ENCODE results near the gene GIN1. TPM values are rescaled to one million over a fixed set of nuclear protein-coding genes. Genes with fewer than 3 reads are reported as not detected.

Gene GIN1
- total RNA-seq, 1 donor from 2014 or later, result 5.0 TPM

DNA sequence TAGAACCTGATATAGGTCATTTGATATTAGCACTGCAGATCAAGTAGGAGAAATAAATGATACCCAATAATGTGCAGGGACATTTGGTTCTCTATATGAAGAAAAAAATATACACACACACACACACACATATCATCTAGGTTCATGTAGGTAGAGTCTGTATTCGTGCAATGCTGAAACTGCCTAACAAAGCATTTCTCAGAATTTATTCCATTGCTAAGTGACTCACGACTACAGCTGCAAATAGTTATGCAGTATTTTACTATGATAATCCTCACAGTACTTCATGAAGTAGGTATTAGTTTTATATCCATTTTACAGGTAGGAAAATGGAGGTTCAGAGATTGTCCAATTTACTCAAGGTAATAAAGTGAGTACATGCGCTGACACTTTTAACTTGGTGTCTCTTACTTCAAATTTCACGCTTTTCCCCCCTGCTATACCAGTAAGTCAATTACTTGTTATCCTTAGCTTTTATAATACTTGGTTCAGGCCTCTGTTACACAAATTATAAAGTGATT lies 2.4 kb downstream of the GIN1 start:
- DNase-seq (ENCODE audit: low read depth) (no peak), FAIRE-seq (no peak)
- no peaks in the 10 kb centered on the region for H3K36me3 ChIP-seq (ENCODE audit: control insufficient read depth, insufficient read depth, low read length)
- TF ChIP-seq, protein P1, sequence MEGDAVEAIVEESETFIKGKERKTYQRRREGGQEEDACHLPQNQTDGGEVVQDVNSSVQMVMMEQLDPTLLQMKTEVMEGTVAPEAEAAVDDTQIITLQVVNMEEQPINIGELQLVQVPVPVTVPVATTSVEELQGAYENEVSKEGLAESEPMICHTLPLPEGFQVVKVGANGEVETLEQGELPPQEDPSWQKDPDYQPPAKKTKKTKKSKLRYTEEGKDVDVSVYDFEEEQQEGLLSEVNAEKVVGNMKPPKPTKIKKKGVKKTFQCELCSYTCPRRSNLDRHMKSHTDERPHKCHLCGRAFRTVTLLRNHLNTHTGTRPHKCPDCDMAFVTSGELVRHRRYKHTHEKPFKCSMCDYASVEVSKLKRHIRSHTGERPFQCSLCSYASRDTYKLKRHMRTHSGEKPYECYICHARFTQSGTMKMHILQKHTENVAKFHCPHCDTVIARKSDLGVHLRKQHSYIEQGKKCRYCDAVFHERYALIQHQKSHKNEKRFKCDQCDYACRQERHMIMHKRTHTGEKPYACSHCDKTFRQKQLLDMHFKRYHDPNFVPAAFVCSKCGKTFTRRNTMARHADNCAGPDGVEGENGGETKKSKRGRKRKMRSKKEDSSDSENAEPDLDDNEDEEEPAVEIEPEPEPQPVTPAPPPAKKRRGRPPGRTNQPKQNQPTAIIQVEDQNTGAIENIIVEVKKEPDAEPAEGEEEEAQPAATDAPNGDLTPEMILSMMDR (IDR thresholded peaks at IDR 0.05; ENCODE audit: insufficient read depth, low read length, severe bottlenecking), result no peak
- H3K27me3 ChIP-seq (ENCODE audit: control insufficient read depth, insufficient read depth, low read length), result no peaks in the 10 kb centered on the region
- H3K4me3 ChIP-seq (ENCODE audit: low read depth, low read length), result no peak overlapping the region

GRCh38 chr5:103114440-103114839 lies 5.5 kb downstream of the GIN1 start:
- no peak overlapping the region for H3K4me3 ChIP-seq (ENCODE audit: low read depth, low read length)
- TF ChIP-seq, protein P1 (IDR thresholded peaks at IDR 0.05; ENCODE audit: insufficient read depth, low read length, severe bottlenecking), result no peak
- FAIRE-seq, result no peak

DNA sequence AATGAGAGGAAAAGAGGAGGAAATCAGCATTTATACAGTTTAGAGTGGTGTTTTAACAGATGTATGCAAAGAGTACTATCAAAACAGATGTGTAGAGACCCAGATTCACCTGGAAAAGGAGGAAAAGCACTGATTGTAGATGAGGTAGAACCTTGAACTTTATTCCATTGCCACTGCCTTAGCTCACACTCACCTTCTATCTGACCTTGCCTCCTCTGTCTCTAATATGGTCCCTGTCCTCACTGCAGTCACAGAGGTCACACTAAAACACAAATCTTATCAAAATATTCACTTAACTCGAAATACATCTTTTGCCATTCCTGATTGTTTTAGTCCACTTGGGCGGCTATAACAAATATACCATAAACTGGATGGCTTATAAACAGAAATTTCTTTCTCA lies 7.0 kb downstream of the GIN1 start:
- H3K4me3 ChIP-seq (ENCODE audit: low read depth, low read length), result no peak overlapping the region
- DNase-seq (ENCODE audit: low read depth) (no peak), FAIRE-seq (no peak)
- TF ChIP-seq, protein P1 (IDR thresholded peaks at IDR 0.05; ENCODE audit: insufficient read depth, low read length, severe bottlenecking), result no peak
- H3K36me3 ChIP-seq (ENCODE audit: control insufficient read depth, insufficient read depth, low read length), result no peaks in the 10 kb centered on the region
- no peaks in the 10 kb centered on the region for H3K27me3 ChIP-seq (ENCODE audit: control insufficient read depth, insufficient read depth, low read length)

More at GRCh38 chr5:103114440-103114839, 5.5 kb downstream of the GIN1 start:
- Histone ChIP-seq H3K27me3 (ENCODE audit: control insufficient read depth, insufficient read depth, low read length) (no peaks in the 10 kb centered on the region), H3K36me3 (ENCODE audit: control insufficient read depth, insufficient read depth, low read length) (no peaks in the 10 kb centered on the region)
- no peak for DNase-seq (ENCODE audit: low read depth)

GRCh38 chr5:103111468-103111867 lies 8.5 kb downstream of the GIN1 start:
- no peaks in the 10 kb centered on the region for H3K27me3 ChIP-seq (ENCODE audit: control insufficient read depth, insufficient read depth, low read length)
- TF ChIP-seq, protein P1 (IDR thresholded peaks at IDR 0.05; ENCODE audit: insufficient read depth, low read length, severe bottlenecking), result no peak
- H3K36me3 ChIP-seq (ENCODE audit: control insufficient read depth, insufficient read depth, low read length), result no peaks in the 10 kb centered on the region
- H3K4me3 ChIP-seq (ENCODE audit: low read depth, low read length), result no peak overlapping the region
- FAIRE-seq (no peak), DNase-seq (ENCODE audit: low read depth) (no peak)

DNA sequence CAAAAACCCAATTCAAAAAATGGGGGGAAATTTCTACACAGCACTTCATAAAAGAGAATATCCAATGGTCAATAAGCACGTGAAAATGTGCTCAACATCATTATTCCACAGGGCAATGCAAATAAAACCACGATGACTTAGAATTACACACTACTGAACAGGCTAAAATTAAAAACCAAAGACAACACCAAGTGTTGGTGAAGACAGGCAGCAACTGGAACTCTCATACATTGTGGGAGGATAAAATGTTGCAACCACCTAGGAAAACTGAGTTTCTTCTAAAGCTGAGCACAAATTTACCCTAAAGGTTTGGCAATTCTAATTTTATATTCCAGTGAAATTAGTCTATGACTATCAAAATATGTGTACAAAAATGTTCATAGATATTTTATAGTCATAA lies 9.5 kb downstream of the GIN1 start:
- FAIRE-seq (no peak), DNase-seq (ENCODE audit: low read depth) (no peak)
- Histone ChIP-seq H3K27me3 (ENCODE audit: control insufficient read depth, insufficient read depth, low read length) (no peaks in the 10 kb centered on the region), H3K4me3 (ENCODE audit: low read depth, low read length) (no peak overlapping the region), H3K36me3 (ENCODE audit: control insufficient read depth, insufficient read depth, low read length) (no peaks in the 10 kb centered on the region)
- TF ChIP-seq, protein P1 (IDR thresholded peaks at IDR 0.05; ENCODE audit: insufficient read depth, low read length, severe bottlenecking), result no peak

DNA sequence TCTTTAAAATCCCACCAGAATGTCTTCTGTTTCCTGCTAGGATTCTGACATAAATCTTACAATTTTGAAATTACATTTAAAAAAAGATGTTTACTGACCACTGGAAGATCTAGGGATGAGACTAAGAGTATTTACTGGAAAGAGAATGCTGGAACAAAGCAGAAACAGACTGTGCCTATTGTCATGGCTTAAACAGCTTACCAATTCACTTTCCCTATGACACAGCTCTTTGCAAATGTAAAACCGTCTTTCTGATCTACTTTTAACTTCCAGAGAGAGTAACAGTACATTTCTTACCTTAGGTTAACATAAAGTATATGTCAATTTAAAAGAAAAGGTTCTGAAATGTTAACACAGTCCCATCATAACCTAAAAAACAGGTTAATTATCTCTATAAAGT lies 10.7 kb downstream of the GIN1 start:
- no peak for FAIRE-seq
- DNase-seq (ENCODE audit: low read depth), result no peak
- TF ChIP-seq, protein P1 (IDR thresholded peaks at IDR 0.05; ENCODE audit: insufficient read depth, low read length, severe bottlenecking), result no peak
- no peaks in the 10 kb centered on the region for H3K27me3 ChIP-seq (ENCODE audit: control insufficient read depth, insufficient read depth, low read length)
- H3K36me3 ChIP-seq (ENCODE audit: control insufficient read depth, insufficient read depth, low read length), result no peaks in the 10 kb centered on the region
- H3K4me3 ChIP-seq (ENCODE audit: low read depth, low read length), result no peak overlapping the region
